HEK293T (cell line): ENCODE data around the gene NPAS4.

Experiments used
- FOXK2 ChIP-seq: fragments of 450-650 bp; IDR thresholded peaks from 2 replicates; pipeline ENCODE4 v1.6.1; 2016; ENCODE audit warnings: mild to moderate bottlenecking
- FOXM1 ChIP-seq: fragments of 450-650 bp; IDR thresholded peaks from 2 replicates; pipeline ENCODE4 v1.6.1; 2017; ENCODE audit warnings: mild to moderate bottlenecking, borderline replicate concordance
- PKNOX1 ChIP-seq: fragments of 450-650 bp; IDR thresholded peaks from 2 replicates; pipeline ENCODE4 v1.6.1; 2016
- SUZ12 ChIP-seq: fragments of 450-650 bp; IDR thresholded peaks from 2 replicates; pipeline ENCODE4 v1.6.1; 2016; ENCODE audit warnings: mild to moderate bottlenecking

- no peak for TF ChIP-seq SUZ12
- TF ChIP-seq FOXM1: no peak
- no peak for TF ChIP-seq FOXK2
- peak; percentile 85 for TF ChIP-seq PKNOX1
These were observed 34.4 kb upstream of the NPAS4 start for GRCh38 chr11:66386171-66387069.
